GM13977 (cell line): ENCODE measurements around the gene HOOK2.
A peak's percentile ranks its signal among the peaks of the same experiment; 100 is the strongest.

Experiments
- DNase-seq: peaks from one replicate; pipeline ENCODE4 v3.0.0; 2012; ENCODE audit warnings: low spot score
- in situ Hi-C: fragments of 300-500 bp; cut with MboI; formaldehyde crosslinking; loops from one replicate; pipeline ENCODE4 v1.12.0; 2022; ENCODE audit warnings: low sequenced_read_pairs, low pct_unique_long_range_greater_than_20kb, mixed read lengths, inconsistent platforms; ENCODE audit not compliant: unreplicated experiment
- TF ChIP-seq, protein P1 (sequence below): IDR thresholded peaks from 2 replicates; pipeline ENCODE4 v1.5.1; 2012; ENCODE audit warnings: mild to moderate bottlenecking, control low read depth; ENCODE audit not compliant: insufficient read depth; ENCODE audit errors: extremely low read depth, missing control alignments

HOOK2 gene

DNA sequence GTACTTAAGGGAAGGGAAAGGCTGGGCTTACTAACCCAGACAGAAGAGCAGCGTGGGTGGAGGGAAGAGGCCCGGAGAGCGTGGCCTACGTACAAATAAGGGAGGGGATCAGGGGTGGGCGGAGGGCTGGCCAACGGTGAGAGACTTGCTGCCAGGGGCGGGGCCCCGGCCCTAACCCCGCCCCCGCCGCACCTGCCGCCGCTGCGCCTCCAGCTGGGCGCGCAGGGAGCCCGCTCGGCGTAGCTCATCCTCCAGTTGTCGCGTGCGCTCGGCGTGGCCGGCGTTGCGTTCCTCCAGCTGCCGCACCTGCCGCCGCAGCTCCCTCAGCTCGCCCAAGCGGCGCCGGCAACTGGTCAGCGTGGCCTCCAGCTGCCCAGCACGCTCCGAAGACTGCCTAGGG is 5.7 kb downstream of the HOOK2 start:
- DNase-seq, result no peak
- in situ Hi-C loops, result loop anchor here (10.0 kb wide), 1 partner anchor 75 kb away; no protein-coding TSS in a partner anchor
- TF ChIP-seq, protein P1, sequence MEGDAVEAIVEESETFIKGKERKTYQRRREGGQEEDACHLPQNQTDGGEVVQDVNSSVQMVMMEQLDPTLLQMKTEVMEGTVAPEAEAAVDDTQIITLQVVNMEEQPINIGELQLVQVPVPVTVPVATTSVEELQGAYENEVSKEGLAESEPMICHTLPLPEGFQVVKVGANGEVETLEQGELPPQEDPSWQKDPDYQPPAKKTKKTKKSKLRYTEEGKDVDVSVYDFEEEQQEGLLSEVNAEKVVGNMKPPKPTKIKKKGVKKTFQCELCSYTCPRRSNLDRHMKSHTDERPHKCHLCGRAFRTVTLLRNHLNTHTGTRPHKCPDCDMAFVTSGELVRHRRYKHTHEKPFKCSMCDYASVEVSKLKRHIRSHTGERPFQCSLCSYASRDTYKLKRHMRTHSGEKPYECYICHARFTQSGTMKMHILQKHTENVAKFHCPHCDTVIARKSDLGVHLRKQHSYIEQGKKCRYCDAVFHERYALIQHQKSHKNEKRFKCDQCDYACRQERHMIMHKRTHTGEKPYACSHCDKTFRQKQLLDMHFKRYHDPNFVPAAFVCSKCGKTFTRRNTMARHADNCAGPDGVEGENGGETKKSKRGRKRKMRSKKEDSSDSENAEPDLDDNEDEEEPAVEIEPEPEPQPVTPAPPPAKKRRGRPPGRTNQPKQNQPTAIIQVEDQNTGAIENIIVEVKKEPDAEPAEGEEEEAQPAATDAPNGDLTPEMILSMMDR, result no peak

DNA sequence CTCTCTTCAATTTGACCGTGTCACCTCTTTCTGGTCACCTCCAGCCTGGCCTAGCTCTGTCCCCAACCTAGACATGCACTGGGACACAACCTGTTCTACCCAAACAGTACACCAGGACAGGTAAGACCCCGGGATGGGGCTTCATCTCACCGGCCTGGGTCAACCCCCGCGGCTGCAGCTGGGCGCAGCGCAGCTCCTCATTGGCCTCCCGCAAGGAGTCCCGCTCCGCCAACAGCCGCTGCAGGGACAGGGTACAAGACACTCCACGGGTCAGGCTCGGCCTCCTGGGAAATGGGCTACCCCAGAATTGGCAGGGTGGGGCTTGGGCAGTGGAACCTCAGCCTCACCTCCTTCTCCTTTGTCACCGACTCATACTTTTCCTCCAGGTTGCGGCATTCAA is 7.7 kb downstream of the HOOK2 start:
- in situ Hi-C loops, result loop anchor here (10.0 kb wide), 1 partner anchor 77 kb away; no protein-coding TSS in a partner anchor
- no peak for DNase-seq
- TF ChIP-seq, protein P1, result no peak

DNA sequence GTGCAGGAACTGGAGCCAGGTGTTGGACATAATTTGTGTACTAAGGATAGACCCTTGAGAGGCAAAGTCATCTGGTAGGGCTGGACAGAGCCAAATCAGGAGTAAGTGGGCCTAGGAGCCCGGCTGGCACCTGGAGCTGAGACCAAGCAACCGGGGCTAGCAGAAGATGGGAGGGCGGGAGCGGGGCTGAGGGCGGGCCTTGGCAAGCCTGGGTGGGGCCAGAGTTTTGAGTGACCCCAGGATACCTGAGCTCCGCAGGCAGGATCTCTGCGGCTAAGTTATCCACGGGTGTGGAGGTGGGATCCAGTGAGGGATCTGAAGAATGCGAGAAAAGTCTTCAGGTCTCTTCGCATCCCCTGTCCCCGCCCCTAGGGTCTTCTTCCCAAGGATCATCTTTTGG is 8.2 kb downstream of the HOOK2 start:
- TF ChIP-seq, protein P1, result no peak
- in situ Hi-C loops, result loop anchor here (10.0 kb wide), 1 partner anchor 78 kb away; no protein-coding TSS in a partner anchor
- DNase-seq, result no peak

DNA sequence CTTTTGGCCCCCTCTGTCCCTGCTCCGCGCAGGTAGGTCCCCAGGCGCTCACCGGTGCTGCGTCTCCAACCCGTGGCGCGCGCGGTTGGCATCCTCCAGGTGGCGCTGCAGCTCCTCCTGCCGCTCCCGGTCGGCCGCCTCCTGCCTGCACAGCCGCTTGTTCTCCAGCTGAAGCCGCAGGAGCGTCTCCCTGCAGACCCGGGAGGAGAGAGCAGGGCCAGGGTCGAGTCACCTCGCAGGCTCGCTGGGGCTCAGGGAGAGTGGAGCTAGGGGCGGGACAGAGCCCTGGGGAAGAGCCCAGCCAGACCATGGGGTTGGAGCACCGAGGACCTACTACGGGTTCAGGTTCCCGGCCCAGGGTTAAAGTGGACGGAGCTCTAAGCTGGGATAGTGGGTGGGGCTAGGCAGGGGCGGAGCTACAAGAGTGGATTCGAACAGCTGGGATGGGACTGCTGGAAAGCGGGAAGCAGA is 9.3 kb downstream of the HOOK2 start:
- DNase-seq, result peak; percentile 87
- TF ChIP-seq, protein P1, result peak; percentile 99
- in situ Hi-C loops, result loop anchor here (10.0 kb wide), 1 partner anchor 79 kb away; no protein-coding TSS in a partner anchor

DNA sequence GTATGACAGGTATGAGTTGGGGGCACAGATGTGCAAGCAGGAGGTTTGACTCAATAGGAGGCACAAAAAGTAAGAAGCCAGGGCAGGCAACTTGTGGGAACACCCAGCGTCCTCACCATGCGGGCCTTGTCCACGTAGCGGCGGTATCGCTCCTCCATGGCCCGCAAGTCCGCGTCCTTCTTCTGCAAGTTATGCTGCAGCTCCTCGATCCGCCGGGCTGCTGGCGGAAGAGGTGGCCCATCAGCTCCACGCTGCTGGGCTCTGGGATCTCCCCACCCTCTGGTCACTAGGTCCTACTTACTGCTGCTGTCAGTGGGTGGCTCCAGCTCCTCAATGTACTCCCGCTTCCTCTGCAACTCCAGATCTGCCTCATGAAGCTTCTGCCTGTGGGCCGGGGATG is 10.7 kb downstream of the HOOK2 start:
- TF ChIP-seq, protein P1, result no peak
- no peak for DNase-seq
- in situ Hi-C loops, result loop anchor here (10.0 kb wide), 1 partner anchor 80 kb away; no protein-coding TSS in a partner anchor

DNA sequence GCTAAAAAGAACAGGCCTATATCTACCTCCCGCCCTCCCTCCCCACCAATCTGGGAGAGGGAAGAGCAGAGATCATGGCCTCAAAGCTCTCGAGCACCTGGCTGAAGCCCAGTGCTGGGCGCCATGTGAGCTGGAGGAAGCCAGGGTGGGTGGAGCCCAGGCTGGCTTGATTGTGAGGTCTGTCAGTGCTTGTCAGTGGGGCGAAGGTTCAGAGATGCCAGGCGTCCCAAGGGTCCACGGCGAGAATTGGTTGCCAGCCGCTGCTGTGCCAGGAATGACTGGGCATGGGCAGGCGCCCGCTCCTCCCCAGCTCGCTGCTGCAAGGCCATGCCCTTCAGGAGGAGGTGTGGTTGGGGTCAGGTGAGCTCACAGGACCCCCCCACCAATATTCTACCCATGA is 12.3 kb downstream of the HOOK2 start:
- DNase-seq, result no peak
- TF ChIP-seq, protein P1, result no peak
- in situ Hi-C loops, result loop anchor here (10.0 kb wide), 1 partner anchor 82 kb away; no protein-coding TSS in a partner anchor

DNA sequence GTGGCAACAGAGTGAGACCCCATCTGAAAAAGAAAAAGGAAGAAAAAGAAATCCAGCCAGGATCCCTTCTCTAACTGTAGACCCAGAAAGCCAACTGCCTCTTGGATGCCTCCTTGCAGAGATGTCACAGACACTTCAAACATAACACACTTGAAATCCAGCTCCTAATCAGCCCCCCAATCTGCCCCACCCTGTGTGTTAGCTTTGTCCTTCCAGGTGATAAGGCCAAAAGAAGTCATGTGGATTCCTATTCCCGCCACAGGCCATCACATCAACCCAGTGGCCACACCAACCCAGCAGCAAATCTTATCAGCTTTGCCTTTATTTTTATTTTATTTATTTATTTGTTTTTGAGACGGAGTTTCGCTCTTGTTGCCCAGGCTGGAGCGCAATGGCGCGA is 15.7 kb downstream of the HOOK2 start:
- in situ Hi-C loops, result loop anchor here (10.0 kb wide), 2 partner anchors 85 to 195 kb away; no protein-coding TSS in a partner anchor
- DNase-seq, result no peak
- TF ChIP-seq, protein P1, result no peak
